Raji (cell line): Measurements from ENCODE around the gene ZNF214.

ENCODE experiments used
- POLR2A ChIP-seq: IDR thresholded peaks from 2 replicates; pipeline ENCODE4 v1.6.1; 2011; ENCODE audit warnings: low read depth, low read length, control low read depth; ENCODE audit not compliant: insufficient read depth

ZNF214 gene

GRCh38 chr11:7014118-7014517 is 6.0 kb downstream of the ZNF214 start:
- TF ChIP-seq POLR2A = no peak

GRCh38 chr11:7004482-7004881 is 15.7 kb downstream of the ZNF214 start:
- TF ChIP-seq POLR2A = no peak

- TF ChIP-seq POLR2A = no peak
Measured at GRCh38 chr11:6995703-6996102, 24.4 kb downstream of the ZNF214 start.

- TF ChIP-seq POLR2A = no peak
Measured at GRCh38 chr11:6992457-6993417, 27.4 kb downstream of the ZNF214 start.

- TF ChIP-seq POLR2A = no peak
Measured at GRCh38 chr11:6992026-6992425, 28.1 kb downstream of the ZNF214 start.

- TF ChIP-seq POLR2A = no peak
Measured at GRCh38 chr11:6991227-6991626, 28.9 kb downstream of the ZNF214 start.

GRCh38 chr11:6988506-6988905 is 31.6 kb downstream of the ZNF214 start:
- TF ChIP-seq POLR2A = no peak

GRCh38 chr11:6986487-6986886 is 33.7 kb downstream of the ZNF214 start:
- TF ChIP-seq POLR2A = no peak

- no peak for TF ChIP-seq POLR2A
Measured at GRCh38 chr11:6979365-6979764, 40.8 kb downstream of the ZNF214 start.

- TF ChIP-seq POLR2A = no peak
Measured at GRCh38 chr11:6968816-6969215, 51.3 kb downstream of the ZNF214 start.

- no peak for TF ChIP-seq POLR2A
Measured at GRCh38 chr11:6962673-6963072, 57.5 kb downstream of the ZNF214 start.

GRCh38 chr11:6962141-6962540 is 58.0 kb downstream of the ZNF214 start:
- TF ChIP-seq POLR2A = no peak
